ENCODE data around the gene EIF3A. TPM values are rescaled to one million over a fixed set of nuclear protein-coding genes. Genes with fewer than 3 reads are reported as not detected.

EIF3A gene
- polyA plus RNA-seq, 1 donor from 2014 or later = 38.6 TPM

DNA sequence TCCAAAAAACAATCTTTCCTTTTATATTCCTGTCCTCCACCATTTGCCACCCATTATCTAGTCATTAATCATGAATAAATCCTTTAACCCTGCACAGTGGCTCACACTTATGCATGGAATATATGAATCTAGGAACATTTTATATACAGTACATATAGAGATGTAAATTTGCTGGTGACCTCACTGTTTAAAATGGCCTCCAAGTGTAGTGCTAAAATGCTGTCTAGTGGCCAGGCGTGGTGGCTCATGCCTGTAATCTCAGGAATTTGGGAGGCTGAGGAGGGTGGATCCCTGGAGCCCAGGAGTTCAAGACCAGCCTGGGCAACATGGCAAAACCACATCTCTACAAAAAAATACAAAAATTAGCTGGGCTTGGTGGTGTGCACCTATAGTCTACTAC lies 41.5 kb downstream of the EIF3A start:
- Histone ChIP-seq H3K36me3 (ENCODE audit: insufficient read depth, low read length) (peaks cover 9% of the 10 kb centered on the region), H3K9me2 (ENCODE audit: insufficient read depth, low read length) (no peaks in the 10 kb centered on the region)

DNA sequence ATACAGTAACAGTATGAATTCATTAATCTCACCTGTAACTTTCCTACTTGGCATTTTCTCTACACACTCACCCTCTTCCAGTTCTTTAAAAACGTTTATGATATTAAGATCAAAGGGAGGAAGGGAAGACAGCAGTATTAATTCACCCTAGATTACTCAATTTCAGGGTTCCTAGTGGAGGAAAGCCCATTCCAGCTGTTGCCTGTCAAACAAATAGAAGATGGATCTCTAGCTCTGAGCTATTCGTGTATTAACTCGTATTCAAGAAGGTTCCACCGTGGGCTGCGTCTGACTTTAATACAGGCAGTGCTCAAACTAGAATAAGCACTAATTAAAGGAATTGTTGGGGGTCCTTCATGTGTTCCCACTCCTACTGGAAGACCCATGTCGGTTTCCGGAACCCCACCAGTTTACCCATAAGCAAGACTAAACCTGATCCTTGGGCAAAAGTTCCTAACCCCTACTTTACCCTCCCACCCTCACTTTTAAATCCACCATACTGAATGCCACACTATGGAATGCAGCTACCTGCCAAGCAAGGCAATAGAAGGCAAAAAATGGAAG lies 49.0 kb downstream of the EIF3A start:
- Histone ChIP-seq H2AFZ (ENCODE audit: low read depth, low read length) (no peak overlapping the region), H3K27me3 (ENCODE audit: insufficient read depth, low read depth, low read length) (no peaks in the 10 kb centered on the region), H3K4me2 (ENCODE audit: low read length) (peak overlapping the region; percentile 34), H3F3A (ENCODE audit: insufficient read depth, low read length, poor library complexity, severe bottlenecking) (no peaks in the 10 kb centered on the region), H3K9me2 (ENCODE audit: insufficient read depth, low read length) (no peaks in the 10 kb centered on the region), H3K36me3 (ENCODE audit: insufficient read depth, low read length) (no peaks in the 10 kb centered on the region), H3K9me3 (ENCODE audit: low read length) (no peaks in the 10 kb centered on the region), H4K20me1 (ENCODE audit: insufficient read depth) (peaks cover 5% of the 10 kb centered on the region), H3K27ac (ENCODE audit: low read length) (no peak overlapping the region), H3K4me3 (ENCODE audit: low read length) (peak overlapping the region; percentile 79), H3K9ac (ENCODE audit: low read length) (no peak overlapping the region), H3K79me2 (replicated peaks; ENCODE audit: insufficient read depth, low read length) (peaks cover 6% of the 10 kb centered on the region)
- TF ChIP-seq, protein P1, sequence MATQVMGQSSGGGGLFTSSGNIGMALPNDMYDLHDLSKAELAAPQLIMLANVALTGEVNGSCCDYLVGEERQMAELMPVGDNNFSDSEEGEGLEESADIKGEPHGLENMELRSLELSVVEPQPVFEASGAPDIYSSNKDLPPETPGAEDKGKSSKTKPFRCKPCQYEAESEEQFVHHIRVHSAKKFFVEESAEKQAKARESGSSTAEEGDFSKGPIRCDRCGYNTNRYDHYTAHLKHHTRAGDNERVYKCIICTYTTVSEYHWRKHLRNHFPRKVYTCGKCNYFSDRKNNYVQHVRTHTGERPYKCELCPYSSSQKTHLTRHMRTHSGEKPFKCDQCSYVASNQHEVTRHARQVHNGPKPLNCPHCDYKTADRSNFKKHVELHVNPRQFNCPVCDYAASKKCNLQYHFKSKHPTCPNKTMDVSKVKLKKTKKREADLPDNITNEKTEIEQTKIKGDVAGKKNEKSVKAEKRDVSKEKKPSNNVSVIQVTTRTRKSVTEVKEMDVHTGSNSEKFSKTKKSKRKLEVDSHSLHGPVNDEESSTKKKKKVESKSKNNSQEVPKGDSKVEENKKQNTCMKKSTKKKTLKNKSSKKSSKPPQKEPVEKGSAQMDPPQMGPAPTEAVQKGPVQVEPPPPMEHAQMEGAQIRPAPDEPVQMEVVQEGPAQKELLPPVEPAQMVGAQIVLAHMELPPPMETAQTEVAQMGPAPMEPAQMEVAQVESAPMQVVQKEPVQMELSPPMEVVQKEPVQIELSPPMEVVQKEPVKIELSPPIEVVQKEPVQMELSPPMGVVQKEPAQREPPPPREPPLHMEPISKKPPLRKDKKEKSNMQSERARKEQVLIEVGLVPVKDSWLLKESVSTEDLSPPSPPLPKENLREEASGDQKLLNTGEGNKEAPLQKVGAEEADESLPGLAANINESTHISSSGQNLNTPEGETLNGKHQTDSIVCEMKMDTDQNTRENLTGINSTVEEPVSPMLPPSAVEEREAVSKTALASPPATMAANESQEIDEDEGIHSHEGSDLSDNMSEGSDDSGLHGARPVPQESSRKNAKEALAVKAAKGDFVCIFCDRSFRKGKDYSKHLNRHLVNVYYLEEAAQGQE (IDR thresholded peaks at IDR 0.05; ENCODE audit: borderline replicate concordance) = no peak
- TF ChIP-seq RAD21 (conservative IDR thresholded peaks at IDR 0.05) (no peak), EZH2 (IDR thresholded peaks at IDR 0.05; ENCODE audit: borderline replicate concordance, insufficient read depth, low read length, poor library complexity, severe bottlenecking) (no peak), EP300 (conservative IDR thresholded peaks at IDR 0.05; ENCODE audit: poor library complexity, severe bottlenecking) (no peak), TAF1 (IDR thresholded peaks at IDR 0.05; ENCODE audit: low read depth) (no peak), POLR2AphosphoS5 (IDR thresholded peaks at IDR 0.05) (no peak), SMC3 (conservative IDR thresholded peaks at IDR 0.05; ENCODE audit: poor library complexity) (no peak), MXI1 (conservative IDR thresholded peaks at IDR 0.05; ENCODE audit: poor library complexity, severe bottlenecking) (no peak)
- TF ChIP-seq, protein P2, sequence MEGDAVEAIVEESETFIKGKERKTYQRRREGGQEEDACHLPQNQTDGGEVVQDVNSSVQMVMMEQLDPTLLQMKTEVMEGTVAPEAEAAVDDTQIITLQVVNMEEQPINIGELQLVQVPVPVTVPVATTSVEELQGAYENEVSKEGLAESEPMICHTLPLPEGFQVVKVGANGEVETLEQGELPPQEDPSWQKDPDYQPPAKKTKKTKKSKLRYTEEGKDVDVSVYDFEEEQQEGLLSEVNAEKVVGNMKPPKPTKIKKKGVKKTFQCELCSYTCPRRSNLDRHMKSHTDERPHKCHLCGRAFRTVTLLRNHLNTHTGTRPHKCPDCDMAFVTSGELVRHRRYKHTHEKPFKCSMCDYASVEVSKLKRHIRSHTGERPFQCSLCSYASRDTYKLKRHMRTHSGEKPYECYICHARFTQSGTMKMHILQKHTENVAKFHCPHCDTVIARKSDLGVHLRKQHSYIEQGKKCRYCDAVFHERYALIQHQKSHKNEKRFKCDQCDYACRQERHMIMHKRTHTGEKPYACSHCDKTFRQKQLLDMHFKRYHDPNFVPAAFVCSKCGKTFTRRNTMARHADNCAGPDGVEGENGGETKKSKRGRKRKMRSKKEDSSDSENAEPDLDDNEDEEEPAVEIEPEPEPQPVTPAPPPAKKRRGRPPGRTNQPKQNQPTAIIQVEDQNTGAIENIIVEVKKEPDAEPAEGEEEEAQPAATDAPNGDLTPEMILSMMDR (IDR thresholded peaks at IDR 0.05; ENCODE audit: poor library complexity, severe bottlenecking) = no peak

More for the DNA sequence above, 41.5 kb downstream of the EIF3A start:
- no peak overlapping the region for H3K4me3 ChIP-seq (ENCODE audit: low read length)
- no peaks in the 10 kb centered on the region for H3K27me3 ChIP-seq (ENCODE audit: insufficient read depth, low read depth, low read length)
- no peak overlapping the region for H3K9ac ChIP-seq (ENCODE audit: low read length)
- no peak overlapping the region for H3K4me2 ChIP-seq (ENCODE audit: low read length)
- no peaks in the 10 kb centered on the region for H4K20me1 ChIP-seq (ENCODE audit: insufficient read depth)
- H3K9me3 ChIP-seq (ENCODE audit: low read length) = no peaks in the 10 kb centered on the region
- no peaks in the 10 kb centered on the region for H3K79me2 ChIP-seq (replicated peaks; ENCODE audit: insufficient read depth, low read length)
- H3K27ac ChIP-seq (ENCODE audit: low read length) = no peak overlapping the region
- no peak overlapping the region for H2AFZ ChIP-seq (ENCODE audit: low read depth, low read length)
- H3F3A ChIP-seq (ENCODE audit: insufficient read depth, low read length, poor library complexity, severe bottlenecking) = no peaks in the 10 kb centered on the region
- TF ChIP-seq, protein P2 (IDR thresholded peaks at IDR 0.05; ENCODE audit: poor library complexity, severe bottlenecking) = no peak
- no peak for TF ChIP-seq POLR2AphosphoS5 (IDR thresholded peaks at IDR 0.05)
- no peak for TF ChIP-seq EZH2 (IDR thresholded peaks at IDR 0.05; ENCODE audit: borderline replicate concordance, insufficient read depth, low read length, poor library complexity, severe bottlenecking)
- TF ChIP-seq, protein P1 (IDR thresholded peaks at IDR 0.05; ENCODE audit: borderline replicate concordance) = no peak
- no peak for TF ChIP-seq MXI1 (conservative IDR thresholded peaks at IDR 0.05; ENCODE audit: poor library complexity, severe bottlenecking)
- TF ChIP-seq RAD21 (conservative IDR thresholded peaks at IDR 0.05) = no peak
- TF ChIP-seq EP300 (conservative IDR thresholded peaks at IDR 0.05; ENCODE audit: poor library complexity, severe bottlenecking) = no peak
- TF ChIP-seq TAF1 (IDR thresholded peaks at IDR 0.05; ENCODE audit: low read depth) = no peak
- no peak for TF ChIP-seq SMC3 (conservative IDR thresholded peaks at IDR 0.05; ENCODE audit: poor library complexity)
